RPMI7951 (cell line): ENCODE results near the gene EFL1. TPM values are rescaled to one million over a fixed set of nuclear protein-coding genes. Genes with fewer than 3 reads are reported as not detected.
"Not testable (repeated sequence)": the region's sequence is repeated elsewhere in the genome, so short reads cannot be mapped to it uniquely, and the experiment has no call there.

Experiments
- DNase-seq: peaks from one replicate; pipeline ENCODE4 v3.0.0-alpha.2; 2012; ENCODE audit warnings: low read depth
- total RNA-seq: library from RNA; depleted of rRNA; stranded (reverse); fragments of >200 nt; shearing (Covaris generic); gene quantifications from 2 replicates; pipeline ENCODE4 v1.2.3, GENCODE V29; 2014; rRNA removed

EFL1 gene
- 27.2 and 34.4 TPM in 2 replicates for total RNA-seq

GRCh38 chr15:82262422-82263026, at the start of gene EFL1, which contains the start of gene SAXO2:
Gene EFL1 (minus strand): TSS chr15:82262734. CDS start chr15:82261778, 956 bp downstream.
Gene SAXO2 (plus strand): TSS chr15:82262818. CDS start chr15:82262880, 62 bp downstream.
- DNase-seq, result peak; percentile 90

- DNase-seq, result not testable (repeated sequence)
Observed at GRCh38 chr15:82311321-82311720, 48.8 kb upstream of the EFL1 start.

GRCh38 chr15:82309802-82310201, 47.3 kb upstream of the EFL1 start:
- DNase-seq, result no peak

- DNase-seq, result no peak
Observed at GRCh38 chr15:82307714-82308081, 45.2 kb upstream of the EFL1 start.

- DNase-seq, result no peak
Observed at GRCh38 chr15:82306791-82307713, 44.5 kb upstream of the EFL1 start.

GRCh38 chr15:82305621-82306048, 43.1 kb upstream of the EFL1 start:
- no peak for DNase-seq

- no peak for DNase-seq
Observed at GRCh38 chr15:82304778-82305090, 42.2 kb upstream of the EFL1 start.

GRCh38 chr15:82303956-82304777, 41.6 kb upstream of the EFL1 start:
- no peak for DNase-seq

GRCh38 chr15:82301296-82302016, 38.9 kb upstream of the EFL1 start:
- DNase-seq, result no peak

- DNase-seq, result no peak
Observed at GRCh38 chr15:82300883-82301282, 38.3 kb upstream of the EFL1 start.

GRCh38 chr15:82300326-82300725, 37.8 kb upstream of the EFL1 start:
- peak; percentile 63 for DNase-seq

GRCh38 chr15:82299511-82299914, 37.0 kb upstream of the EFL1 start:
- DNase-seq, result not testable (repeated sequence)

GRCh38 chr15:82298520-82298919, 36.0 kb upstream of the EFL1 start:
- DNase-seq, result no peak

GRCh38 chr15:82298032-82298431, 35.5 kb upstream of the EFL1 start:
- no peak for DNase-seq

- no peak for DNase-seq
Observed at GRCh38 chr15:82297546-82297945, 35.0 kb upstream of the EFL1 start.

GRCh38 chr15:82294061-82294690, 31.6 kb upstream of the EFL1 start:
- no peak for DNase-seq

GRCh38 chr15:82292271-82292670, 29.7 kb upstream of the EFL1 start:
- no peak for DNase-seq

GRCh38 chr15:82288202-82288601, 25.7 kb upstream of the EFL1 start:
- DNase-seq, result not testable (repeated sequence)

- DNase-seq, result not testable (repeated sequence)
Observed at GRCh38 chr15:82286475-82286874, 23.9 kb upstream of the EFL1 start.

GRCh38 chr15:82284381-82284780, 21.8 kb upstream of the EFL1 start:
- DNase-seq, result not testable (repeated sequence)

GRCh38 chr15:82282386-82282785, 19.9 kb upstream of the EFL1 start:
- not testable (repeated sequence) for DNase-seq
